OCI-LY3 (cell line): ENCODE data around the gene SMAGP.

Source experiments
- H2AFZ ChIP-seq: fragments of 200-600, 300-600 bp; shearing (Covaris generic); 2 replicates; pipeline ENCODE4 v1.6.0; 2014; ENCODE audit warnings: antibody characterized with exemption, low read depth, low read length
- H3K27ac ChIP-seq: fragments of 200-600, 300-600 bp; sonication (generic); 2 replicates; pipeline ENCODE4 v1.5.1; 2014; ENCODE audit warnings: mild to moderate bottlenecking, low read length, moderate library complexity, mixed read lengths
- H3K27me3 ChIP-seq: fragments of 200-600, 300-600 bp; sonication (generic); 2 replicates; pipeline ENCODE4 v1.6.1; 2014; ENCODE audit warnings: low read depth, low read length, mixed read lengths
- H3K36me3 ChIP-seq: fragments of 200-600, 300-600 bp; sonication (generic); replicated peaks from 2 replicates; pipeline ENCODE3; 2014; ENCODE audit warnings: low read depth, low read length, mixed read lengths
- H3K4me1 ChIP-seq: fragments of 300-600, 200-600 bp; sonication (generic); 2 replicates; pipeline ENCODE4 v1.6.1; 2014; ENCODE audit warnings: low read length, mixed read lengths
- H3K4me2 ChIP-seq: fragments of 200-600, 300-600 bp; sonication (generic); 2 replicates; pipeline ENCODE4 v1.6.1; 2014; ENCODE audit warnings: low read length, mixed read lengths
- H3K4me3 ChIP-seq: fragments of 300-600, 200-600 bp; sonication (generic); 2 replicates; pipeline ENCODE4 v1.5.1; 2014; ENCODE audit warnings: antibody characterized with exemption, mild to moderate bottlenecking, low read length, moderate library complexity
- H3K79me2 ChIP-seq: fragments of 300-600, 200-600 bp; shearing (Covaris generic); 2 replicates; pipeline ENCODE4 v1.6.1; 2014; ENCODE audit warnings: mild to moderate bottlenecking, low read length, mixed read lengths
- H3K9ac ChIP-seq: fragments of 300-600, 200-600 bp; shearing (Covaris generic); 2 replicates; pipeline ENCODE4 v1.6.0; 2014; ENCODE audit warnings: mild to moderate bottlenecking, low read length, moderate library complexity
- H3K9me3 ChIP-seq: fragments of 200-600, 300-600 bp; shearing (Covaris generic); 2 replicates; pipeline ENCODE4 v1.6.1; 2014; ENCODE audit warnings: low read length, mixed read lengths; ENCODE audit not compliant: insufficient read depth
- H4K20me1 ChIP-seq: fragments of 200-600, 300-600 bp; sonication (generic); 2 replicates; pipeline ENCODE4 v1.6.1; 2016; ENCODE audit warnings: low read length, mixed read lengths; ENCODE audit not compliant: insufficient read depth
- CTCF ChIP-seq: fragments of 200-600, 300-600 bp; sonication (generic); IDR thresholded peaks from 2 replicates; pipeline ENCODE4 v1.5.1; 2014; ENCODE audit warnings: antibody characterized with exemption, low read length, low read depth
- EZH2phosphoT487 ChIP-seq: fragments of 200-600 bp; shearing (Covaris generic); IDR thresholded peaks from 2 replicates; pipeline ENCODE4 v1.6.1; 2018; ENCODE audit warnings: antibody characterized with exemption, mixed run types, low read depth

Gene SMAGP

GRCh38 chr12:51245476-51246253 is 24.6 kb downstream of the SMAGP start:
- H3K4me2 ChIP-seq: 0 out of 2 replicates have a peak overlapping the region, but pooled peaks have one; percentile 22

GRCh38 chr12:51244269-51244668 is 25.9 kb downstream of the SMAGP start:
- Histone ChIP-seq H3K36me3 (peaks cover 45% of the 10 kb centered on the region), H3K4me1 (peaks cover 31% of the 10 kb centered on the region), H3K9ac (no peak overlapping the region), H3K27ac (no peak overlapping the region), H3K4me3 (no peak overlapping the region), H3K9me3 (no peaks in the 10 kb centered on the region), H3K79me2 (peaks cover 11% of the 10 kb centered on the region), H2AFZ (no peak overlapping the region), H3K4me2 (no peak overlapping the region), H4K20me1 (0 out of 2 replicates have a peak, but pooled peaks cover 4% of the 10 kb centered on the region), H3K27me3 (no peaks in the 10 kb centered on the region)
- TF ChIP-seq CTCF (no peak), EZH2phosphoT487 (no peak)

More at GRCh38 chr12:51245476-51246253, 24.6 kb downstream of the SMAGP start:
- H4K20me1 ChIP-seq: no peaks in the 10 kb centered on the region
- no peak overlapping the region for H3K27ac ChIP-seq
- no peaks in the 10 kb centered on the region for H3K27me3 ChIP-seq
- H3K9me3 ChIP-seq: no peaks in the 10 kb centered on the region
- peaks cover 37% of the 10 kb centered on the region for H3K36me3 ChIP-seq
- H3K4me3 ChIP-seq: no peak overlapping the region
- TF ChIP-seq EZH2phosphoT487 (no peak), CTCF (no peak)
- peaks cover 25% of the 10 kb centered on the region for H3K4me1 ChIP-seq
- no peak overlapping the region for H2AFZ ChIP-seq
- no peak overlapping the region for H3K9ac ChIP-seq
- no peaks in the 10 kb centered on the region for H3K79me2 ChIP-seq

- H3K27ac ChIP-seq: peak overlapping the region; percentile 53
- H3K36me3 ChIP-seq: peaks cover 45% of the 10 kb centered on the region
- TF ChIP-seq EZH2phosphoT487: no peak
- TF ChIP-seq CTCF: no peak
- no peaks in the 10 kb centered on the region for H3K9me3 ChIP-seq
- no peak overlapping the region for H2AFZ ChIP-seq
- peaks cover 17% of the 10 kb centered on the region for H3K79me2 ChIP-seq
- H3K4me3 ChIP-seq: no peak overlapping the region
- 0 out of 2 replicates have a peak, but pooled peaks cover 4% of the 10 kb centered on the region for H4K20me1 ChIP-seq
- H3K9ac ChIP-seq: no peak overlapping the region
- no peaks in the 10 kb centered on the region for H3K27me3 ChIP-seq
- peak overlapping the region; percentile 33 for H3K4me2 ChIP-seq
- H3K4me1 ChIP-seq: peaks cover 35% of the 10 kb centered on the region
Observed at GRCh38 chr12:51242876-51243275, 27.3 kb downstream of the SMAGP start.

GRCh38 chr12:51242120-51242519 is 28.1 kb downstream of the SMAGP start:
- H3K4me3 ChIP-seq: no peak overlapping the region
- TF ChIP-seq CTCF (no peak), EZH2phosphoT487 (no peak)
- H3K4me1 ChIP-seq: peaks cover 36% of the 10 kb centered on the region
- peaks cover 17% of the 10 kb centered on the region for H3K79me2 ChIP-seq
- H3K27me3 ChIP-seq: no peaks in the 10 kb centered on the region
- no peak overlapping the region for H2AFZ ChIP-seq
- H3K4me2 ChIP-seq: 0 out of 2 replicates have a peak overlapping the region, but pooled peaks have one; percentile 17
- no peak overlapping the region for H3K9ac ChIP-seq
- H4K20me1 ChIP-seq: 0 out of 2 replicates have a peak, but pooled peaks cover 4% of the 10 kb centered on the region
- H3K9me3 ChIP-seq: no peaks in the 10 kb centered on the region
- H3K36me3 ChIP-seq: peaks cover 45% of the 10 kb centered on the region
- no peak overlapping the region for H3K27ac ChIP-seq
